Kidney epithelial cell (primary cell): Measurements from ENCODE around the gene PSMG4. TPM values are rescaled to one million over a fixed set of nuclear protein-coding genes. Genes with fewer than 3 reads are reported as not detected.

Experiments used
- DNase-seq: peaks from one replicate; pipeline ENCODE4 v3.0.0-alpha.2; 2010; ENCODE audit warnings: low read depth
- H3K27me3 ChIP-seq: 2 replicates; pipeline ENCODE4 v1.6.0; 2011; ENCODE audit warnings: low read length; ENCODE audit not compliant: control insufficient read depth, insufficient read depth
- H3K36me3 ChIP-seq: 2 replicates; pipeline ENCODE4 v1.5.1; 2011; ENCODE audit warnings: low read length; ENCODE audit not compliant: control insufficient read depth, insufficient read depth
- H3K4me3 ChIP-seq: 2 replicates; pipeline ENCODE4 v1.5.1; 2011; ENCODE audit warnings: low read depth, mild to moderate bottlenecking, control low read depth, low read length
- total RNA-seq: library from RNA; depleted of rRNA; stranded (reverse); fragments of >200 nt; gene quantifications from 2 replicates; pipeline ENCODE4 v1.2.3, GENCODE V29; 2015
- TF ChIP-seq, protein P1 (sequence below): IDR thresholded peaks from 2 replicates; pipeline ENCODE4 v1.5.1; 2011; ENCODE audit warnings: mild to moderate bottlenecking, moderate library complexity, low read length, control low read depth, inconsistent platforms; ENCODE audit not compliant: insufficient read depth, poor library complexity, severe bottlenecking

PSMG4 gene
- total RNA-seq, 1 donor from 2014 or later = 26.5 TPM

GRCh38 chr6:3266170-3266569, 7.4 kb downstream of the PSMG4 start:
- Histone ChIP-seq H3K4me3 (no peak overlapping the region), H3K27me3 (no peaks in the 10 kb centered on the region), H3K36me3 (peaks cover 7% of the 10 kb centered on the region)
- TF ChIP-seq, protein P1, sequence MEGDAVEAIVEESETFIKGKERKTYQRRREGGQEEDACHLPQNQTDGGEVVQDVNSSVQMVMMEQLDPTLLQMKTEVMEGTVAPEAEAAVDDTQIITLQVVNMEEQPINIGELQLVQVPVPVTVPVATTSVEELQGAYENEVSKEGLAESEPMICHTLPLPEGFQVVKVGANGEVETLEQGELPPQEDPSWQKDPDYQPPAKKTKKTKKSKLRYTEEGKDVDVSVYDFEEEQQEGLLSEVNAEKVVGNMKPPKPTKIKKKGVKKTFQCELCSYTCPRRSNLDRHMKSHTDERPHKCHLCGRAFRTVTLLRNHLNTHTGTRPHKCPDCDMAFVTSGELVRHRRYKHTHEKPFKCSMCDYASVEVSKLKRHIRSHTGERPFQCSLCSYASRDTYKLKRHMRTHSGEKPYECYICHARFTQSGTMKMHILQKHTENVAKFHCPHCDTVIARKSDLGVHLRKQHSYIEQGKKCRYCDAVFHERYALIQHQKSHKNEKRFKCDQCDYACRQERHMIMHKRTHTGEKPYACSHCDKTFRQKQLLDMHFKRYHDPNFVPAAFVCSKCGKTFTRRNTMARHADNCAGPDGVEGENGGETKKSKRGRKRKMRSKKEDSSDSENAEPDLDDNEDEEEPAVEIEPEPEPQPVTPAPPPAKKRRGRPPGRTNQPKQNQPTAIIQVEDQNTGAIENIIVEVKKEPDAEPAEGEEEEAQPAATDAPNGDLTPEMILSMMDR = no peak
- no peak for DNase-seq

DNA sequence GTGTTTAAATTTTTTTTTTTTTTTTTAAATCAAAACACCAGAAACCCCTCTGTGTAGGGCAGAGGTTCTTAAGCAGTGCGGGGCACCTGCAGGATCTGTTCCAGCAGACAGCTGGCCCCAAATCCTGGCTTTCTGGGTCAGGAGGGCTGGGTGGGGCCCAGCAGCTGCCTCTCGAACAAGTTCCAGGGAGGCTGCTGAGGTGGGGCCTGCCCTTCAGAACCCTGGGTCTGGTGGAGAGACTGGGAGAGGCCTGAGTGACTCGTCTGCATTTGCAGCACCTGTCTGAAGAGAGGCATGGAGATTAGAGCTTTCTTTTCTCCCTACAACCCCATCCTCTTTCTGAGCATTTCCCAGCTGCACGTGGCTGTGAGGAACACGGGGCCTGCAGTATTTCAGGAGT, 8.4 kb downstream of the PSMG4 start:
- Histone ChIP-seq H3K36me3 (peaks cover 8% of the 10 kb centered on the region), H3K4me3 (no peak overlapping the region), H3K27me3 (no peaks in the 10 kb centered on the region)
- TF ChIP-seq, protein P1 = no peak
- DNase-seq = no peak

DNA sequence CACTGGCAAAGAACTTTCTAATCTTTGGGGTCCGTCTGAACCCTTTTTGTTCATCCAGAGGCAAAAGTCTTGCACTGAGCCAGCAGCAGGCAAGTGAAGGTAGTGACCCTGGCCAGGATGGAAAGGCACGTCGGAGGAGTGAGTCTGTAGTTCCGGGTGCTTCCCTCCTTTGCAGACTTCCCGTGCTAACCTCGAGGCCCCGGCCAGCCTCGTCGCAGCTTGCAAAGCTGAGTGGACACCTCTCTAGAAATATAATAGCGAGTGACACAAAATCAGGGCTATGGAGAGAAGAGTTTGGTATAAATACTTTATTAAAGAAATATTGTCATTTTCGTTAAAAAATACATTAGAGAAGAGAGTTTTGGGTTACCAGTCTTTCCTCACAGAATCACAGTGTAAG, 9.9 kb downstream of the PSMG4 start:
- Histone ChIP-seq H3K4me3 (no peak overlapping the region), H3K36me3 (peaks cover 8% of the 10 kb centered on the region), H3K27me3 (no peaks in the 10 kb centered on the region)
- DNase-seq = no peak
- TF ChIP-seq, protein P1 = no peak

DNA sequence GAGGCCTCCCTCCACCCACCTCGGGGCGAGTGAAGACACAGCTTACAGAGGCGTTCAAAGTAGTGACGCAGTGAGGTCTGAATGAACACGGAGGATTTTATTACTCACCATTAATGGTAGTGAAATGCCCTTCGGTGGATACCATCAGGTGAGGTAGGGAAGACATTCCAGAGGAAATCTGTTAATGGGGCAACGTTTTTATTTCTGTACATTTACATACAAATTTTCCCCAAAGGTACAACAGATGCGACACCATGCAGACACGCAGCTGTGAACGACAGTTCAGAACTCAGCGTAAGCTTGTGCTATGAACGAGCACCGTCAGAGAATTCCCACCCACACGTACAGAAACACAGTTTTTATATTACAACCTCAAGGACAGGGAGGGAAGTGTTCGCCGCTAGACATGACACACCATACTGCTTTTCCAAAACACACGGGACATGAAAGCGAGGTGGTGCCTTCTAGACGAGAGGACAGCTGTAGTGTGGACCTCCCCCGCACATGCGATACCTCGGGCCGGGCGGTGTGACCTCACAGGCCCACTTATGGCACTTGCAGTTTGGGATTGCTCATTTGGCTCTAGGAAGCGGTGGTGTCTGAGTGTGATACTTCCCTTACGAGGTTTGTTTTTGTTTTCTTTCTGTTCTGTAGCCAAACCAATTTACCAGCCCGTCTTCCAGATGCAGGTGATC, 10.7 kb downstream of the PSMG4 start:
- no peak for DNase-seq
- Histone ChIP-seq H3K27me3 (no peaks in the 10 kb centered on the region), H3K36me3 (peaks cover 5% of the 10 kb centered on the region), H3K4me3 (no peak overlapping the region)
- TF ChIP-seq, protein P1 = no peak

- Histone ChIP-seq H3K36me3 (peaks cover 5% of the 10 kb centered on the region), H3K4me3 (no peak overlapping the region), H3K27me3 (no peaks in the 10 kb centered on the region)
- TF ChIP-seq, protein P1 = no peak
- no peak for DNase-seq
Measured at GRCh38 chr6:3270258-3270657, 11.5 kb downstream of the PSMG4 start.

- peaks cover 5% of the 10 kb centered on the region for H3K36me3 ChIP-seq
- no peak for DNase-seq
- H3K4me3 ChIP-seq = no peak overlapping the region
- H3K27me3 ChIP-seq = no peaks in the 10 kb centered on the region
- TF ChIP-seq, protein P1 = no peak
Measured at GRCh38 chr6:3271756-3272155, 13.0 kb downstream of the PSMG4 start.
